Right lobe of liver (tissue), 4 donors: ENCODE data around the gene OGFOD2.

Experiments used
- CTCF ChIP-seq, 4 donors: fragments of 200-600 bp in 3 of 4; fragments of 450-650 bp in 1 of 4; IDR thresholded peaks; one replicate each; pipeline versions ENCODE4 v1.5.1 to v1.8.0; 2016 to 2022; ENCODE audit warnings: antibody characterized with exemption in 4 of 4, mild to moderate bottlenecking in 2 of 4
- POLR2A ChIP-seq: fragments of 450-650 bp; IDR thresholded peaks from one replicate; pipeline ENCODE4 v1.6.1; 2017; ENCODE audit warnings: antibody characterized with exemption, mild to moderate bottlenecking
- donor health status: DM: no; HTN: no; CAD: no.
- donor health status: DM: no; HTN: no; CAD: no.
- donor health status: DM: no; HTN: yes; CAD: no.

GRCh38 chr12:123003257-123003656, 28.2 kb downstream of the OGFOD2 start:
- TF ChIP-seq CTCF (IDR thresholded peaks at IDR 0.05) (no peak), POLR2A (no peak)
